BE2C (cell line): Measurements from ENCODE around the gene HK3.

Experiments
- DNase-seq: peaks from one replicate; pipeline ENCODE4 v3.0.0-alpha.2; 2020
- H3K27me3 ChIP-seq: fragments of 250-450 bp; sonication (Bioruptor Pico); 2 replicates; pipeline ENCODE4 v1.5.1; 2020; ENCODE audit warnings: mild to moderate bottlenecking
- H3K36me3 ChIP-seq: fragments of 250-450 bp; sonication (Bioruptor Pico); 2 replicates; pipeline ENCODE4 v1.5.1; 2020; ENCODE audit warnings: mild to moderate bottlenecking
- H3K4me1 ChIP-seq: fragments of 250-450 bp; sonication (Bioruptor Pico); 2 replicates; pipeline ENCODE4 v1.5.1; 2020
- H3K4me3 ChIP-seq: 2 replicates; pipeline ENCODE4 v1.5.1; 2011; ENCODE audit warnings: low read depth, low read length
- H3K9me3 ChIP-seq: fragments of 250-450 bp; sonication (Bioruptor Pico); 2 replicates; pipeline ENCODE4 v1.5.1; 2020
- CTCF ChIP-seq: IDR thresholded peaks from 2 replicates; pipeline ENCODE4 v1.5.1; 2012; ENCODE audit warnings: mild to moderate bottlenecking, low read depth, low read length

HK3 gene

GRCh38 chr5:176832162-176832561 is 67.0 kb downstream of the HK3 start:
- H3K27me3 ChIP-seq, result no peaks in the 10 kb centered on the region
- H3K4me3 ChIP-seq, result no peak overlapping the region
- TF ChIP-seq CTCF, result no peak
- no peaks in the 10 kb centered on the region for H3K9me3 ChIP-seq
- DNase-seq, result no peak
- H3K36me3 ChIP-seq, result no peaks in the 10 kb centered on the region
- peaks cover 43% of the 10 kb centered on the region for H3K4me1 ChIP-seq

GRCh38 chr5:176831425-176831824 is 67.7 kb downstream of the HK3 start:
- Histone ChIP-seq H3K4me3 (no peak overlapping the region), H3K9me3 (no peaks in the 10 kb centered on the region), H3K27me3 (no peaks in the 10 kb centered on the region), H3K4me1 (peaks cover 35% of the 10 kb centered on the region), H3K36me3 (no peaks in the 10 kb centered on the region)
- TF ChIP-seq CTCF, result no peak
- DNase-seq, result no peak

- peak; percentile 81 for DNase-seq
- H3K4me1 ChIP-seq, result peaks cover 31% of the 10 kb centered on the region
- TF ChIP-seq CTCF, result no peak
- no peaks in the 10 kb centered on the region for H3K27me3 ChIP-seq
- no peaks in the 10 kb centered on the region for H3K9me3 ChIP-seq
- no peaks in the 10 kb centered on the region for H3K36me3 ChIP-seq
- no peak overlapping the region; the same call in 1 of the 2 replicates for H3K4me3 ChIP-seq
Measured at GRCh38 chr5:176830995-176831423, 68.1 kb downstream of the HK3 start.
